Mesenchymal stem cell (in vitro differentiated cells and primary cell): Measurements from ENCODE around the gene VIP.

ENCODE experiments used
- DNase-seq: peaks from one replicate; pipeline ENCODE4 v3.0.0-alpha.2; 2013
- H2AFZ ChIP-seq: one replicate; pipeline ENCODE4 v1.6.1; 2013; ENCODE audit warnings: low read depth, mild to moderate bottlenecking, control low read depth, inconsistent platforms, low read length, moderate library complexity
- H2AK5ac ChIP-seq: 2 replicates; pipeline ENCODE4 v1.6.1; 2013; ENCODE audit warnings: low read length, moderate library complexity, mild to moderate bottlenecking, inconsistent platforms; ENCODE audit not compliant: severe bottlenecking
- H2BK120ac ChIP-seq: one replicate; pipeline ENCODE4 v1.6.1; 2013; ENCODE audit warnings: low read depth, mild to moderate bottlenecking, inconsistent platforms, low read length, moderate library complexity
- H2BK12ac ChIP-seq, 2 experiments: one replicate each; pipeline ENCODE4 v1.6.1; 2013; ENCODE audit warnings: inconsistent platforms in 2 of 2, low read length in 2 of 2, mild to moderate bottlenecking in 2 of 2, moderate library complexity in 2 of 2, control low read depth in 1 of 2
- H2BK15ac ChIP-seq: one replicate; pipeline ENCODE4 v1.6.1; 2013; ENCODE audit warnings: mild to moderate bottlenecking, low read depth, inconsistent platforms; ENCODE audit not compliant: poor library complexity, severe bottlenecking
- H2BK5ac ChIP-seq: 2 replicates; pipeline ENCODE4 v1.6.1; 2013; ENCODE audit warnings: low read depth, mild to moderate bottlenecking, low read length, control low read depth, inconsistent platforms; ENCODE audit not compliant: poor library complexity, severe bottlenecking
- H3K14ac ChIP-seq, 2 experiments: one replicate each; pipeline ENCODE4 v1.6.1; 2013; ENCODE audit warnings: inconsistent platforms in 2 of 2, low read length in 2 of 2, control low read depth in 1 of 2, mild to moderate bottlenecking in 1 of 2, moderate library complexity in 1 of 2
- H3K18ac ChIP-seq, 2 experiments: one replicate each; pipeline ENCODE4 v1.6.1; 2013; ENCODE audit warnings: inconsistent platforms in 2 of 2, low read length in 2 of 2, control low read depth in 1 of 2, low read depth in 1 of 2, mild to moderate bottlenecking in 1 of 2
- H3K23ac ChIP-seq, 2 experiments: one replicate each; pipeline ENCODE4 v1.6.1; 2013; ENCODE audit warnings: inconsistent platforms in 2 of 2, low read length in 2 of 2, mild to moderate bottlenecking in 2 of 2, moderate library complexity in 2 of 2, control low read depth in 1 of 2
- H3K27ac ChIP-seq: 2 replicates; pipeline ENCODE4 v1.5.1; 2013; ENCODE audit warnings: mild to moderate bottlenecking, moderate library complexity, low read length, control low read depth, inconsistent platforms; ENCODE audit not compliant: poor library complexity, severe bottlenecking
- H3K27me3 ChIP-seq, 2 experiments: 2 replicates each; pipeline versions ENCODE4 v1.6.1 to v1.7.0; 2013; ENCODE audit warnings: low read length in 2 of 2, mild to moderate bottlenecking in 2 of 2, moderate library complexity in 2 of 2, control low read depth in 1 of 2, inconsistent platforms in 1 of 2; ENCODE audit not compliant: control insufficient read depth in 1 of 2, insufficient read depth in 1 of 2
- H3K36me3 ChIP-seq, 2 experiments: 2 replicates each; pipeline versions ENCODE4 v1.6.1 to v1.7.0; 2013; ENCODE audit warnings: low read length in 2 of 2, control low read depth in 1 of 2, inconsistent platforms in 1 of 2, low read depth in 1 of 2, mild to moderate bottlenecking in 1 of 2; ENCODE audit not compliant: insufficient read depth in 2 of 2, control insufficient read depth in 1 of 2
- H3K4ac ChIP-seq, 2 experiments: one replicate each; pipeline ENCODE4 v1.6.1; 2013; ENCODE audit warnings: inconsistent platforms in 2 of 2, low read length in 2 of 2, mild to moderate bottlenecking in 2 of 2, moderate library complexity in 2 of 2, control low read depth in 1 of 2, low read depth in 1 of 2
- H3K4me1 ChIP-seq: 2 replicates; pipeline ENCODE4 v1.6.1; 2013; ENCODE audit warnings: low read depth, low read length, control low read depth; ENCODE audit not compliant: control insufficient read depth, insufficient read depth
- H3K4me2 ChIP-seq: 2 replicates; pipeline ENCODE4 v1.6.1; 2013; ENCODE audit warnings: low read length, mild to moderate bottlenecking, inconsistent platforms; ENCODE audit not compliant: poor library complexity, severe bottlenecking
- H3K4me3 ChIP-seq, 2 experiments: 2 replicates each; pipeline versions ENCODE4 v1.5.1 to v1.7.0; 2013; ENCODE audit warnings: low read length in 2 of 2, mild to moderate bottlenecking in 2 of 2, control low read depth in 1 of 2, low read depth in 1 of 2; ENCODE audit not compliant: insufficient read depth in 1 of 2
- H3K79me1 ChIP-seq: replicated peaks from 2 replicates; pipeline ENCODE4 v1.6.1; 2013; ENCODE audit warnings: mild to moderate bottlenecking, control low read depth, low read length, inconsistent platforms; ENCODE audit not compliant: poor library complexity, severe bottlenecking
- H3K9ac ChIP-seq: 2 replicates; pipeline ENCODE4 v1.7.0; 2013; ENCODE audit warnings: mild to moderate bottlenecking, low read length, moderate library complexity
- H3K9me3 ChIP-seq: 2 replicates; pipeline ENCODE4 v1.7.0; 2013; ENCODE audit warnings: mild to moderate bottlenecking, low read length; ENCODE audit not compliant: control insufficient read depth
- H4K8ac ChIP-seq: one replicate; pipeline ENCODE4 v1.6.1; 2013; ENCODE audit warnings: inconsistent platforms, mild to moderate bottlenecking, low read length, moderate library complexity
- H4K91ac ChIP-seq: one replicate; pipeline ENCODE4 v1.6.1; 2013; ENCODE audit warnings: mild to moderate bottlenecking, low read length, inconsistent platforms
- WGBS: methylation state at CpG from one replicate; pipeline ENCODE4 v1.1.7; 2013; ENCODE audit warnings: mixed read lengths; 5-methylcytosine and 5-hydroxymethylcytosine counted together

Gene VIP

GRCh38 chr6:152736687-152737273, 13.8 kb upstream of the VIP start:
- H4K91ac ChIP-seq = no peak overlapping the region

GRCh38 chr6:152745509-152746171, 5.0 kb upstream of the VIP start:
- Histone ChIP-seq H3K79me1 (no peaks in the 10 kb centered on the region), H4K8ac (no peak overlapping the region), H4K91ac (no peak overlapping the region), H3K4me3 (no peak overlapping the region), H2BK12ac (no peak overlapping the region), H2BK120ac (no peak overlapping the region), H3K9ac (no peak overlapping the region), H3K4ac (no peak overlapping the region), H2BK15ac (no peak overlapping the region), H3K27me3 (peaks cover 0 to 4% of the 10 kb centered on the region in 2 experiments), H3K36me3 (no peaks in the 10 kb centered on the region), H3K18ac (no peak overlapping the region), H3K14ac (no peak overlapping the region), H2AFZ (no peak overlapping the region), H3K9me3 (no peaks in the 10 kb centered on the region), H3K4me1 (peaks cover 1% of the 10 kb centered on the region), H3K27ac (no peak overlapping the region), H3K4me2 (no peak overlapping the region), H3K23ac (no peak overlapping the region), H2AK5ac (no peak overlapping the region), H2BK5ac (no peak overlapping the region)
- no peak for DNase-seq
- 61% methylated on average over 4 of the region's 4 CpGs for WGBS

More at GRCh38 chr6:152736687-152737273, 13.8 kb upstream of the VIP start:
- Histone ChIP-seq H3K9me3 (peaks cover 12% of the 10 kb centered on the region), H3K4ac (no peak overlapping the region), H2BK120ac (no peak overlapping the region), H3K9ac (no peak overlapping the region), H3K4me1 (no peaks in the 10 kb centered on the region), H3K4me2 (no peak overlapping the region), H3K14ac (no peak overlapping the region), H2AK5ac (no peak overlapping the region), H3K23ac (no peak overlapping the region), H3K27ac (no peak overlapping the region), H4K8ac (no peak overlapping the region), H3K18ac (no peak overlapping the region), H2BK5ac (no peak overlapping the region), H3K36me3 (no peaks in the 10 kb centered on the region), H3K4me3 (no peak overlapping the region), H2BK12ac (no peak overlapping the region), H2AFZ (no peak overlapping the region), H3K27me3 (no peaks in the 10 kb centered on the region), H3K79me1 (no peaks in the 10 kb centered on the region), H2BK15ac (no peak overlapping the region)
- no peak for DNase-seq
- no CpG with 5 or more reads among the region's 2 CpGs for WGBS

- WGBS = no CpG with 5 or more reads among the region's 2 CpGs
Measured at GRCh38 chr6:152746172-152746553, 4.4 kb upstream of the VIP start.

GRCh38 chr6:152748843-152749242, 1.8 kb upstream of the VIP start:
- H3K4me2 ChIP-seq = no peak overlapping the region
- H3K4me3 ChIP-seq = no peak overlapping the region
- no peak overlapping the region for H4K91ac ChIP-seq
- peaks cover 0 to 4% of the 10 kb centered on the region in 2 experiments for H3K27me3 ChIP-seq
- no peak overlapping the region for H3K14ac ChIP-seq
- DNase-seq = peak; percentile 1
- H2AK5ac ChIP-seq = no peak overlapping the region
- no peak overlapping the region for H3K18ac ChIP-seq
- H2BK5ac ChIP-seq = no peak overlapping the region
- H4K8ac ChIP-seq = no peak overlapping the region
- H3K79me1 ChIP-seq = no peaks in the 10 kb centered on the region
- H3K23ac ChIP-seq = no peak overlapping the region
- no peaks in the 10 kb centered on the region for H3K9me3 ChIP-seq
- no peak overlapping the region for H3K4ac ChIP-seq
- no peaks in the 10 kb centered on the region for H3K36me3 ChIP-seq
- H2BK12ac ChIP-seq = no peak overlapping the region
- H3K4me1 ChIP-seq = peaks cover 1% of the 10 kb centered on the region
- H3K27ac ChIP-seq = no peak overlapping the region
- no peak overlapping the region for H2AFZ ChIP-seq
- H2BK120ac ChIP-seq = no peak overlapping the region
- WGBS = no CpG with 5 or more reads among the region's 1 CpG
- no peak overlapping the region for H2BK15ac ChIP-seq
- no peak overlapping the region for H3K9ac ChIP-seq

More at GRCh38 chr6:152746172-152746553, 4.4 kb upstream of the VIP start:
- Histone ChIP-seq H3K4me3 (no peak overlapping the region), H4K8ac (no peak overlapping the region), H3K36me3 (no peaks in the 10 kb centered on the region), H3K27ac (no peak overlapping the region), H2BK120ac (no peak overlapping the region), H3K9ac (no peak overlapping the region), H3K23ac (no peak overlapping the region), H3K27me3 (peaks cover 0 to 4% of the 10 kb centered on the region in 2 experiments), H3K18ac (no peak overlapping the region), H2BK5ac (no peak overlapping the region), H3K79me1 (no peaks in the 10 kb centered on the region), H2AFZ (no peak overlapping the region), H3K4me2 (no peak overlapping the region), H3K9me3 (no peaks in the 10 kb centered on the region), H2BK15ac (no peak overlapping the region), H2AK5ac (no peak overlapping the region), H3K14ac (no peak overlapping the region), H3K4ac (no peak overlapping the region), H4K91ac (no peak overlapping the region), H2BK12ac (no peak overlapping the region), H3K4me1 (peaks cover 1% of the 10 kb centered on the region)
- DNase-seq = peak; percentile 2
